Measurements from ENCODE around the gene CLTC.

DNA sequence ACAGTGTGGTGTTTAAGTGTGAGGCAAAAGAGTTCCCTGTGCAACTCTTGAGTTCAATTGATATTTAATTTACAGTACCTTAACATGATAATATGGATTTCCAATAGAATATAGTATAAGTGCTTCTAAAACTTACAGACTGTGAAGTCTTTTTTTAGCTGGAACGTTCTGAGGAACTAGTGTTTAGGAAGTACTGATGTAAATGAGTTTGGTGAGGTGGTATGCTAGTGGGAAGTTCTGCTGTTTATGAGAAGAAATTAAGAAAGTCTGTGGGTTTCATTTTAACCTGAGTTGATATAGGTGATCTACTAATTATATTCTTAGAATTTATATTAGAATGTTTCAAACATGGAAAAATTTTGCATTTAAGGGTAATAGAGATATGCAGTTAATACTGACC lies 55.5 kb downstream of the CLTC start:
- TF ChIP-seq, protein P1, sequence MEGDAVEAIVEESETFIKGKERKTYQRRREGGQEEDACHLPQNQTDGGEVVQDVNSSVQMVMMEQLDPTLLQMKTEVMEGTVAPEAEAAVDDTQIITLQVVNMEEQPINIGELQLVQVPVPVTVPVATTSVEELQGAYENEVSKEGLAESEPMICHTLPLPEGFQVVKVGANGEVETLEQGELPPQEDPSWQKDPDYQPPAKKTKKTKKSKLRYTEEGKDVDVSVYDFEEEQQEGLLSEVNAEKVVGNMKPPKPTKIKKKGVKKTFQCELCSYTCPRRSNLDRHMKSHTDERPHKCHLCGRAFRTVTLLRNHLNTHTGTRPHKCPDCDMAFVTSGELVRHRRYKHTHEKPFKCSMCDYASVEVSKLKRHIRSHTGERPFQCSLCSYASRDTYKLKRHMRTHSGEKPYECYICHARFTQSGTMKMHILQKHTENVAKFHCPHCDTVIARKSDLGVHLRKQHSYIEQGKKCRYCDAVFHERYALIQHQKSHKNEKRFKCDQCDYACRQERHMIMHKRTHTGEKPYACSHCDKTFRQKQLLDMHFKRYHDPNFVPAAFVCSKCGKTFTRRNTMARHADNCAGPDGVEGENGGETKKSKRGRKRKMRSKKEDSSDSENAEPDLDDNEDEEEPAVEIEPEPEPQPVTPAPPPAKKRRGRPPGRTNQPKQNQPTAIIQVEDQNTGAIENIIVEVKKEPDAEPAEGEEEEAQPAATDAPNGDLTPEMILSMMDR (IDR thresholded peaks at IDR 0.05; ENCODE audit: low read depth, low read length), result no peak
- no peak for TF ChIP-seq POLR2A (IDR thresholded peaks at IDR 0.05; ENCODE audit: extremely low read depth, insufficient read length)

All from NB4 (cell line).